GM12891 (cell line): ENCODE data around the gene SREBF1.

ENCODE experiments used
- POLR2A ChIP-seq: IDR thresholded peaks from 2 replicates; pipeline ENCODE4 v1.6.1; 2011; ENCODE audit warnings: low read depth, low read length, control low read depth
- POU2F2 ChIP-seq: IDR thresholded peaks from 2 replicates; pipeline ENCODE4 v1.6.1; 2011; ENCODE audit warnings: low read depth, mild to moderate bottlenecking, control low read depth, low read length, moderate library complexity
- SPI1 ChIP-seq: IDR thresholded peaks from 2 replicates; pipeline ENCODE4 v1.6.1; 2011; ENCODE audit warnings: low read depth, low read length, control low read depth

DNA sequence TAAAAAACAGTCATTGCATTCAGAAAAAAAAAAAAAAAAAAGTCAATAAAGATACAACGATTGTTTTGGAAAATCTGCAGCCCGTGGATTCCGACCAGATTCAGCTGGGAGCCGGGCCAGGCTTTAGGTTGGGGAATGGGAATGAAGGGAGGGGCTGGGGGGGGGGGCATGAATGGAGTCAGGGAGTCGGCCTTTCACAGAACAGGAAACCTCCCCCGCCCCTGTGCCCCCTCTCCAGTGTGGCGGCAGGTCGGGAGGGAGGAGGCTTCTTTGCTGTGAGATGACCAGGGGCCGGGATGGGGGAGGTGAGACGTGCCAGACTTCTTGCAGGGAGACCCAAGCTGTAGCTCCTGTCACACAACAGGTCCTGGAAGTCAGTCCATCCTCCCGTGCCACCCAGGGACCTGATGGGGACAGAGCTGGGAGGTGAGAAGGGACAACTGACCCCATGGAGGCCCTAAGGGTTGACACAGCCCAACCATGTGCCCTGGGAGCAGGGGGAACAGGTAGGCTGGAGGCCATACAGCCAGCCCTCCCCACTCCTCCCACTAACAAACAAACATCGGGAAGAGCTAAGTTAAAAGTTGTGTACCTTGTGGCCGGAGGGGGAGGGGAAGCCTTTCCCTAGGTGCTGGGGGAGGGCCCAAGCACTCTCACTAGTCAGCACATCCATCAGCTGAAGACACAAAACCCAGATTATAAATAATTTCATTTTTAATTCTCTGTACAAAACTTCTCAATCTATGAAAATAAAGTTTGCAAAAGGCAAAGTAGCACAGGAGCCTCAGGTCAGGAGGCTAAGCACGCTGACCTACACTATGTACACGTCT, 25.2 kb downstream of the SREBF1 start:
- TF ChIP-seq POU2F2 (no peak), SPI1 (no peak), POLR2A (no peak)
